HL-60 (cell line): ENCODE measurements around the gene C6.

Source experiments
- DNase-seq, 2 experiments: peaks; one replicate each; pipeline ENCODE4 v3.0.0-alpha.2; 2010 to 2020; ENCODE audit warnings: low read depth in 1 of 2, low spot score in 1 of 2
- H3K27ac ChIP-seq: fragments of 250-450 bp; sonication (Bioruptor Pico); replicated peaks from 2 replicates; pipeline ENCODE4 v1.5.1; 2020; ENCODE audit warnings: mild to moderate bottlenecking, moderate library complexity
- H3K27me3 ChIP-seq: fragments of 250-450 bp; sonication (Bioruptor Pico); 2 replicates; pipeline ENCODE4 v1.5.1; 2021; ENCODE audit warnings: mild to moderate bottlenecking, moderate library complexity; ENCODE audit not compliant: insufficient read depth, poor library complexity, severe bottlenecking
- H3K4me3 ChIP-seq: replicated peaks from 2 replicates; pipeline ENCODE4 v1.5.1; 2011; ENCODE audit warnings: mild to moderate bottlenecking, control low read depth, low read length; ENCODE audit not compliant: insufficient read depth
- CTCF ChIP-seq: IDR thresholded peaks from one replicate; pipeline ENCODE4 v1.5.1; 2011; ENCODE audit warnings: low read length, control low read depth, inconsistent platforms; ENCODE audit not compliant: insufficient read depth
- GABPA ChIP-seq: IDR thresholded peaks from 2 replicates; pipeline ENCODE4 v1.6.1; 2012; ENCODE audit warnings: low read depth
- POLR2AphosphoS5 ChIP-seq: IDR thresholded peaks from 2 replicates; pipeline ENCODE4 v1.6.1; 2012; ENCODE audit warnings: low read depth
- REST ChIP-seq: IDR thresholded peaks from 2 replicates; pipeline ENCODE4 v1.6.1; 2012; ENCODE audit warnings: low read depth; ENCODE audit not compliant: insufficient replicate concordance
- SPI1 ChIP-seq: IDR thresholded peaks from 2 replicates; pipeline ENCODE4 v1.6.1; 2012; ENCODE audit warnings: low read depth, mild to moderate bottlenecking, borderline replicate concordance

Gene C6

DNA sequence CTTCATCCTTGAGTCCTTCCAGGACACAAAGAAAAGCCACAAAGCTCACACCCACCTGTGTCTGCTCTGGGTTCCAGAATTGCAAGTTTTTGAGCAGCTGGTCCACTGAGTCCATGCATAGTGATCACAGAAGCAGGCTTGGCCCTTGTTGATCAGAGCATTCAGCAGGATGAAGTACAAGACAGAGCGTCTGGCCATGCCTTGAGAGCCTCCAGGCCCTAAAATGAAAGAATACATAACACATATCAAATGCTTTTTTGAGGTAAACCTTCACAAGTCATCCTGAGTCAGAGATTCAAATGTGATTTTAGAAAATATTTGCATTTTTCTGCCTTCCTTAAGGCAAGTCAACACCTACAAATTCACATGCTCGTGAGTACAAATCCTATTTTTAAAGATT is 10.3 kb downstream of the C6 start:
- Histone ChIP-seq H3K27me3 (no peaks in the 10 kb centered on the region), H3K27ac (no peak overlapping the region), H3K4me3 (no peak overlapping the region)
- DNase-seq, result no peak
- TF ChIP-seq POLR2AphosphoS5 (no peak), REST (no peak), GABPA (no peak)

DNA sequence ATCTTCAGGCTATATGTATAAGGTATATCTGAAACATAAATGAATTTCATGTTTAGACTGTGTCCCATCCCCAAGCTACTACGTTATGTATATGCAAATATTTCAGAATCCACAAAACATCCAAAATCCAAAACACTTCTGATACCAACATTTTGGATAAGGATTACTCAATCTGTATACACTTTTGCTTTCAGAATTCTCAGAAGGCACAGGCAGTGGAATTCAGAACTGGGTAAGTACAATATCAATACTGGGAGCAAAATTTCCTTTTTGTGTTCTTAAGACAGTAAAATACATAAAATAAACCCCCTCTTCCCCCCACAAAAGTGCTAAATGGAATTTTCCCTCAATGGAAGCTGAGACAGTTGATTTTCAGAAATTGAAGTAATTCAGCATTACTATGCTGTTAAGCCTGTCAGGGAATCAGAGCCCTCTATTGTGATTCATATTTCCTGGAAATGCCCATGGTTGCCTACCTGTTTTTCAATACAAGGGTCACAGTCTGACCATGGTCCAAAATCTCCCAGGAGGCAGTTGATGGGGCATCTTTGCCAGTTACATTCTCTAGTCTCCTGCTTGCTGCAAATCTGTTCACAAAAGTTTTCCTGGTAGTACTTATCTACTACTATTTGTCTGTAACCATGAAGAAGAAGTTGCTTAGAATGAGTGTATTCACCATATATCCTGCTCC is 12.1 kb downstream of the C6 start:
- TF ChIP-seq POLR2AphosphoS5 (no peak), CTCF (no peak), REST (no peak), SPI1 (no peak), GABPA (no peak)
- H3K4me3 ChIP-seq, result no peak overlapping the region
- no peak for DNase-seq

GRCh38 chr5:41200506-41200905 is 12.8 kb downstream of the C6 start:
- Histone ChIP-seq H3K27ac (no peak overlapping the region), H3K27me3 (no peaks in the 10 kb centered on the region), H3K4me3 (no peak overlapping the region)
- TF ChIP-seq CTCF (no peak), REST (no peak), SPI1 (no peak), GABPA (no peak), POLR2AphosphoS5 (no peak)
- DNase-seq, result no peak

More for the DNA sequence above, 12.1 kb downstream of the C6 start:
- H3K27me3 ChIP-seq, result no peaks in the 10 kb centered on the region
- no peak overlapping the region for H3K27ac ChIP-seq
